Endothelial cell of umbilical vein (primary cell): ENCODE results near the gene MECR. TPM values are rescaled to one million over a fixed set of nuclear protein-coding genes. Genes with fewer than 3 reads are reported as not detected.

ENCODE experiments used
- BruUV-seq: library from RNA; stranded (reverse); fragments of 400-500 nt; replicated peaks from 2 replicates; lab custom pipeline; 2021; lab: Mats Ljungman, UMichigan
- CTCF ChIA-PET: fragments of 300-600, 350-600 bp; sonication (Branson Sonifier 250); formaldehyde crosslinking; loops from one replicate; lab custom pipeline; 2021; ENCODE audit warnings: antibody characterized with exemption, inconsistent platforms; lab: Charles Lee
- POLR2A ChIA-PET: fragments of 300-600, 350-600 bp; sonication (Branson Sonifier 250); formaldehyde crosslinking; loops from one replicate; lab custom pipeline; 2021; ENCODE audit warnings: antibody characterized with exemption, inconsistent platforms; lab: Charles Lee
- DNase-seq: peaks from one replicate; pipeline ENCODE4 v3.0.0-alpha.2; 2011; ENCODE audit warnings: low read depth, low spot score
- FAIRE-seq: peaks from 2 replicates; lab custom pipeline; 2011; peaks lifted over from hg19 to GRCh38; lab: Jason Lieb, UNC
- H2AFZ ChIP-seq: 2 replicates; pipeline ENCODE4 v1.6.0; 2012; ENCODE audit warnings: low read depth, low read length, control low read depth, inconsistent platforms
- H3K27ac ChIP-seq: 2 replicates; pipeline ENCODE4 v1.5.1; 2011; ENCODE audit warnings: low read depth, mild to moderate bottlenecking, control low read depth, low read length, moderate library complexity; ENCODE audit not compliant: insufficient read depth
- H3K27me3 ChIP-seq, 2 experiments: 2 replicates each; pipeline versions ENCODE4 v1.6.0 to v1.6.1; 2011; ENCODE audit warnings: low read length in 2 of 2, mixed read lengths in 1 of 2; ENCODE audit not compliant: control insufficient read depth in 2 of 2, insufficient read depth in 2 of 2
- H3K36me3 ChIP-seq, 2 experiments: 2 replicates in 1 of 2; 3 replicates in 1 of 2; pipeline ENCODE4 v1.5.1; 2011; ENCODE audit warnings: low read length in 2 of 2, mild to moderate bottlenecking in 1 of 2, moderate library complexity in 1 of 2; ENCODE audit not compliant: control insufficient read depth in 2 of 2, insufficient read depth in 2 of 2; ENCODE audit errors: extremely low read depth in 1 of 2
- H3K4me1 ChIP-seq: 3 replicates; pipeline ENCODE4 v1.5.1; 2011; ENCODE audit warnings: mild to moderate bottlenecking, low read length; ENCODE audit not compliant: control insufficient read depth, insufficient read depth; ENCODE audit errors: extremely low read depth
- H3K4me2 ChIP-seq: 2 replicates; pipeline ENCODE4 v1.6.1; 2011; ENCODE audit warnings: low read length, control low read depth, mixed read lengths; ENCODE audit not compliant: insufficient read depth
- H3K4me3 ChIP-seq, 3 experiments: fragments of 200-600 bp in 1 of 3; sonication (generic), shearing (Covaris generic) in 1 of 3; replicated peaks in 1 of 3; 2 replicates each; pipeline ENCODE4 v1.5.1; 2011 to 2016; ENCODE audit warnings: control low read depth in 3 of 3, low read length in 3 of 3, mild to moderate bottlenecking in 2 of 3, inconsistent platforms in 1 of 3, low read depth in 1 of 3, moderate library complexity in 1 of 3; ENCODE audit not compliant: insufficient read depth in 1 of 3
- H3K79me2 ChIP-seq: 2 replicates; pipeline ENCODE4 v1.6.0; 2012; ENCODE audit warnings: low read length, inconsistent platforms; ENCODE audit not compliant: control insufficient read depth, insufficient read depth
- H3K9ac ChIP-seq: replicated peaks from 2 replicates; pipeline ENCODE3; 2011; ENCODE audit warnings: low read length, control low read depth; ENCODE audit not compliant: insufficient read depth; ENCODE audit errors: extremely low read depth
- H3K9me1 ChIP-seq: replicated peaks from 3 replicates; pipeline ENCODE4 v1.6.0; 2011; ENCODE audit warnings: mild to moderate bottlenecking, low read length; ENCODE audit not compliant: control insufficient read depth, insufficient read depth; ENCODE audit errors: extremely low read depth
- H3K9me3 ChIP-seq: replicated peaks from 2 replicates; pipeline ENCODE4 v1.5.1; 2012; ENCODE audit warnings: low read length, inconsistent platforms; ENCODE audit not compliant: control insufficient read depth, insufficient read depth
- H4K20me1 ChIP-seq: replicated peaks from 2 replicates; pipeline ENCODE3; 2011; ENCODE audit warnings: mild to moderate bottlenecking, low read length; ENCODE audit not compliant: control insufficient read depth, insufficient read depth; ENCODE audit errors: extremely low read depth
- EZH2 ChIP-seq: IDR thresholded peaks from 2 replicates; pipeline ENCODE4 v1.6.1; 2012; ENCODE audit warnings: borderline replicate concordance, low read depth, mild to moderate bottlenecking, moderate library complexity, low read length, inconsistent platforms; ENCODE audit not compliant: severe bottlenecking
- FOS ChIP-seq: IDR thresholded peaks from 2 replicates; pipeline ENCODE4 v1.6.1; 2011; ENCODE audit warnings: mild to moderate bottlenecking, low read length, moderate library complexity, borderline replicate concordance; ENCODE audit not compliant: insufficient read depth
- GATA2 ChIP-seq: IDR thresholded peaks from 2 replicates; pipeline ENCODE4 v1.7.0; 2011; ENCODE audit warnings: low read depth, mild to moderate bottlenecking, moderate library complexity, mixed read lengths, low read length; ENCODE audit not compliant: insufficient read length, insufficient read depth
- JUN ChIP-seq: IDR thresholded peaks from 2 replicates; pipeline ENCODE4 v1.6.1; 2011; ENCODE audit warnings: borderline replicate concordance, low read depth; ENCODE audit not compliant: insufficient read length, insufficient read depth
- MYC ChIP-seq: IDR thresholded peaks from one replicate; pipeline ENCODE4 v1.6.1; 2011; ENCODE audit warnings: mild to moderate bottlenecking, low read depth, low read length
- POLR2A ChIP-seq: IDR thresholded peaks from 2 replicates; pipeline ENCODE4 v1.6.1; 2012; ENCODE audit warnings: low read depth, mild to moderate bottlenecking, control low read depth, low read length
- POLR2AphosphoS5 ChIP-seq: IDR thresholded peaks from 2 replicates; pipeline ENCODE4 v1.6.1; 2012; ENCODE audit warnings: low read depth, mild to moderate bottlenecking, control low read depth, low read length, moderate library complexity; ENCODE audit not compliant: insufficient read depth
- dilution Hi-C: fragments of 300-500 bp; cut with MboI; formaldehyde crosslinking; loops from one replicate; pipeline ENCODE4 v1.15.0; 2019; ENCODE audit warnings: low sequenced_read_pairs; ENCODE audit not compliant: extremely low pct_ligation_motif_present
- intact Hi-C: fragments of 100-400 bp; cut with micrococcal nuclease; formaldehyde crosslinking; loops from one replicate; pipeline ENCODE4 v1.10.0; 2022
- polyA plus RNA-seq, 4 experiments: library from polyadenylated mRNA; depleted of rRNA in 3 of 4; stranded (reverse) in 3 of 4; unstranded in 1 of 4; fragments of >200 nt; gene quantifications; 2 replicates each; pipeline versions ENCODE4 v1.2.1 to v1.2.3, GENCODE V29; 2011 to 2012; ENCODE audit warnings: missing spikeins in 1 of 4
- total RNA-seq: library from RNA; stranded (reverse); gene quantifications from 2 replicates; pipeline ENCODE4 v1.2.3, GENCODE V29; 2021
- TF ChIP-seq, protein P1 (sequence below): IDR thresholded peaks from 2 replicates; pipeline ENCODE4 v1.6.1; 2011; ENCODE audit not compliant: insufficient read depth, insufficient read length
- TF ChIP-seq, protein P2 (sequence below), 2 donors: IDR thresholded peaks; 1 replicate in 1 of 2; 2 replicates in 1 of 2; pipeline ENCODE4 v1.5.1; 2011; ENCODE audit warnings: low read length in 2 of 2, mild to moderate bottlenecking in 2 of 2, moderate library complexity in 2 of 2, control low read depth in 1 of 2, inconsistent platforms in 1 of 2, low read depth in 1 of 2; ENCODE audit not compliant: insufficient read depth in 1 of 2; ENCODE audit errors: extremely low read depth in 1 of 2

MECR gene
- total and polyA plus RNA-seq, 2 donors (not counting 3 experiments of a cell fraction or from before 2014, with no cell fraction given): 24.6 to 30.1 TPM

DNA sequence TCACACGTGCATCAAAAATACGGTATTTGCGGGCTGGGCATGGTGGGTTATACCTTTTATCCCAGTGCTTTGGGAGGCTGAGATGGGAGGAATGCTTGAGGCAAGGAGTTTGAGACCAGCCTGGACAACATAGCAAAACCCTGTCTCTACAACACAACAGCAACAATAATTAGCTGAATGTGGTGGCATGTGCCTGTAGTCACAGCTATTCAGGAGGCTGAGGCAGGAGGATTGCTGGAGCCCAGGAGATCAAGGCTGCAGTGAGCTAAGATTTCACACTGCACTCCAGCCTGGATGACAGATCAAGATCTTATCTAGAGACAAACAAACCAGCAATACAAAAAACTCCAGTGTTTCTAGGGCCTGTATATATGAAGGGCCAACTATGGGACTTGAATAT, 36.2 kb upstream of the MECR start:
- DNase-seq: no peak
- H3K27me3 ChIP-seq: peaks cover 8 to 11% of the 10 kb centered on the region in 2 experiments
- no peaks in the 10 kb centered on the region for H3K9me3 ChIP-seq
- H3K4me3 ChIP-seq: no peak overlapping the region
- no peaks in the 10 kb centered on the region for H4K20me1 ChIP-seq
- no peak overlapping the region for H3K27ac ChIP-seq
- H3K4me1 ChIP-seq: no peaks in the 10 kb centered on the region
- no peaks in the 10 kb centered on the region for H3K36me3 ChIP-seq
- TF ChIP-seq MYC (no peak), GATA2 (no peak), FOS (no peak), EZH2 (no peak), POLR2A (no peak), POLR2AphosphoS5 (no peak), JUN (no peak)
- TF ChIP-seq, protein P1, sequence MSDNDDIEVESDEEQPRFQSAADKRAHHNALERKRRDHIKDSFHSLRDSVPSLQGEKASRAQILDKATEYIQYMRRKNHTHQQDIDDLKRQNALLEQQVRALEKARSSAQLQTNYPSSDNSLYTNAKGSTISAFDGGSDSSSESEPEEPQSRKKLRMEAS: no peak
- TF ChIP-seq, protein P2, sequence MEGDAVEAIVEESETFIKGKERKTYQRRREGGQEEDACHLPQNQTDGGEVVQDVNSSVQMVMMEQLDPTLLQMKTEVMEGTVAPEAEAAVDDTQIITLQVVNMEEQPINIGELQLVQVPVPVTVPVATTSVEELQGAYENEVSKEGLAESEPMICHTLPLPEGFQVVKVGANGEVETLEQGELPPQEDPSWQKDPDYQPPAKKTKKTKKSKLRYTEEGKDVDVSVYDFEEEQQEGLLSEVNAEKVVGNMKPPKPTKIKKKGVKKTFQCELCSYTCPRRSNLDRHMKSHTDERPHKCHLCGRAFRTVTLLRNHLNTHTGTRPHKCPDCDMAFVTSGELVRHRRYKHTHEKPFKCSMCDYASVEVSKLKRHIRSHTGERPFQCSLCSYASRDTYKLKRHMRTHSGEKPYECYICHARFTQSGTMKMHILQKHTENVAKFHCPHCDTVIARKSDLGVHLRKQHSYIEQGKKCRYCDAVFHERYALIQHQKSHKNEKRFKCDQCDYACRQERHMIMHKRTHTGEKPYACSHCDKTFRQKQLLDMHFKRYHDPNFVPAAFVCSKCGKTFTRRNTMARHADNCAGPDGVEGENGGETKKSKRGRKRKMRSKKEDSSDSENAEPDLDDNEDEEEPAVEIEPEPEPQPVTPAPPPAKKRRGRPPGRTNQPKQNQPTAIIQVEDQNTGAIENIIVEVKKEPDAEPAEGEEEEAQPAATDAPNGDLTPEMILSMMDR (IDR thresholded peaks at IDR 0.05; ENCODE audit: extremely low read depth in 1 of 2, insufficient read depth in 1 of 2, low read depth in 1 of 2, low read length in 2 of 2): no peak
- H3K4me2 ChIP-seq: no peak overlapping the region
- no peak overlapping the region for H3K9ac ChIP-seq
- ChIA-PET CTCF (no interaction called here), POLR2A (no interaction called here)
- intact Hi-C loops (no loop called here), dilution Hi-C loops (no loop called here)
- FAIRE-seq: no peak
- BruUV-seq: no TSS peak
- no peak overlapping the region for H2AFZ ChIP-seq
- H3K9me1 ChIP-seq: no peaks in the 10 kb centered on the region
- no peaks in the 10 kb centered on the region for H3K79me2 ChIP-seq
